Neural cell (in vitro differentiated cells): Measurements from ENCODE around the gene PRRC2B. TPM values are rescaled to one million over a fixed set of nuclear protein-coding genes. Genes with fewer than 3 reads are reported as not detected.
A peak's percentile ranks its signal among the peaks of the same experiment; 100 is the strongest.

Experiments used
- H2AFZ ChIP-seq: fragments of 200-600, 300-800 bp; sonication (generic), shearing (Covaris generic); 2 replicates; pipeline ENCODE4 v1.6.0; 2014; ENCODE audit warnings: low read depth, mild to moderate bottlenecking, antibody characterized with exemption, low read length, moderate library complexity
- H3F3A ChIP-seq: fragments of 200-600 bp; shearing (Covaris generic); 2 replicates; pipeline ENCODE4 v1.6.1; 2016; ENCODE audit warnings: mild to moderate bottlenecking, moderate library complexity, mixed read lengths, antibody characterized with exemption, low read length; ENCODE audit not compliant: insufficient read depth, poor library complexity, severe bottlenecking
- H3K27ac ChIP-seq: fragments of 200-600, 300-800 bp; sonication (generic), shearing (Covaris generic); 2 replicates; pipeline ENCODE4 v1.5.1; 2014; ENCODE audit warnings: mild to moderate bottlenecking, low read length, moderate library complexity
- H3K27me3 ChIP-seq: fragments of 300-800, 200-600 bp; sonication (generic), shearing (Covaris generic); 2 replicates; pipeline ENCODE4 v1.6.0; 2014; ENCODE audit warnings: mild to moderate bottlenecking, low read depth, low read length, moderate library complexity; ENCODE audit not compliant: insufficient read depth
- H3K36me3 ChIP-seq: fragments of 300-800, 200-600 bp; sonication (generic), shearing (Covaris generic); 2 replicates; pipeline ENCODE4 v1.5.1; 2014; ENCODE audit warnings: mild to moderate bottlenecking, antibody characterized with exemption, low read length, moderate library complexity; ENCODE audit not compliant: insufficient read depth
- H3K4me2 ChIP-seq: fragments of 300-800, 200-600 bp; sonication (generic), shearing (Covaris generic); 2 replicates; pipeline ENCODE4 v1.6.0; 2014; ENCODE audit warnings: mild to moderate bottlenecking, low read length
- H3K4me3 ChIP-seq: fragments of 300-800, 200-600 bp; sonication (generic), shearing (Covaris generic); 2 replicates; pipeline ENCODE4 v1.5.1; 2014; ENCODE audit warnings: mild to moderate bottlenecking, low read length, moderate library complexity
- H3K79me2 ChIP-seq: fragments of 200-600 bp; shearing (Covaris generic); replicated peaks from 2 replicates; pipeline ENCODE4 v1.6.0; 2014; ENCODE audit warnings: mild to moderate bottlenecking, low read length, moderate library complexity; ENCODE audit not compliant: insufficient read depth
- H3K9ac ChIP-seq: fragments of 300-800, 200-600 bp; sonication (generic), shearing (Covaris generic); 2 replicates; pipeline ENCODE4 v1.6.1; 2016; ENCODE audit warnings: mild to moderate bottlenecking, low read length, mixed read lengths
- H3K9me2 ChIP-seq: fragments of 200-600 bp; shearing (Covaris generic); 2 replicates; pipeline ENCODE4 v1.6.1; 2016; ENCODE audit warnings: mild to moderate bottlenecking, low read length, mixed read lengths; ENCODE audit not compliant: insufficient read depth
- H3K9me3 ChIP-seq: fragments of 200-600, 300-800 bp; sonication (generic), shearing (Covaris generic); 2 replicates; pipeline ENCODE4 v1.6.1; 2016; ENCODE audit warnings: mild to moderate bottlenecking, mixed run types, low read length, moderate library complexity, mixed read lengths
- H4K20me1 ChIP-seq: fragments of 200-600 bp; shearing (Covaris generic); 2 replicates; pipeline ENCODE4 v1.6.1; 2016; ENCODE audit warnings: mild to moderate bottlenecking, mixed run types; ENCODE audit not compliant: insufficient read depth
- CTCF ChIP-seq: fragments of 450-650 bp; IDR thresholded peaks from 2 replicates; pipeline ENCODE4 v1.5.1; 2014; ENCODE audit warnings: antibody characterized with exemption, mild to moderate bottlenecking, moderate library complexity; ENCODE audit not compliant: poor library complexity, severe bottlenecking
- EZH2 ChIP-seq: fragments of 200-600, 300-800 bp; shearing (Covaris generic), sonication (generic); IDR thresholded peaks from 2 replicates; pipeline ENCODE4 v1.6.1; 2014; ENCODE audit warnings: antibody characterized with exemption, low read length, borderline replicate concordance, mild to moderate bottlenecking; ENCODE audit not compliant: insufficient read depth, poor library complexity, severe bottlenecking
- MXI1 ChIP-seq: fragments of 450-650 bp; conservative IDR thresholded peaks from 2 replicates; pipeline ENCODE4 v1.6.1; 2014; ENCODE audit warnings: antibody characterized with exemption, mild to moderate bottlenecking; ENCODE audit not compliant: poor library complexity, severe bottlenecking
- POLR2AphosphoS5 ChIP-seq: IDR thresholded peaks from 2 replicates; pipeline ENCODE4 v1.6.1; 2012
- RAD21 ChIP-seq: fragments of 450-650 bp; conservative IDR thresholded peaks from 2 replicates; pipeline ENCODE4 v1.6.1; 2014; ENCODE audit warnings: antibody characterized with exemption, mild to moderate bottlenecking, moderate library complexity
- REST ChIP-seq: IDR thresholded peaks from 2 replicates; pipeline ENCODE4 v1.6.1; 2012; ENCODE audit warnings: borderline replicate concordance
- SMC3 ChIP-seq: fragments of 450-650 bp; conservative IDR thresholded peaks from 2 replicates; pipeline ENCODE4 v1.6.1; 2014; ENCODE audit warnings: antibody characterized with exemption, mild to moderate bottlenecking, moderate library complexity; ENCODE audit not compliant: poor library complexity
- TAF1 ChIP-seq: IDR thresholded peaks from 2 replicates; pipeline ENCODE4 v1.6.1; 2012; ENCODE audit warnings: low read depth
- polyA plus RNA-seq: library from polyadenylated mRNA; depleted of rRNA; stranded (reverse); fragments of >200 nt; gene quantifications from 2 replicates; pipeline ENCODE4 v1.2.3, GENCODE V29; 2014

The PRRC2B gene
- polyA plus RNA-seq, 1 donor from 2014 or later: 89.5 TPM

- H4K20me1 ChIP-seq: peaks cover 11% of the 10 kb centered on the region
- H3K4me3 ChIP-seq: no peak overlapping the region
- H3K4me2 ChIP-seq: no peak overlapping the region
- no peaks in the 10 kb centered on the region for H3K9me2 ChIP-seq
- peaks cover 5% of the 10 kb centered on the region for H3K79me2 ChIP-seq
- no peaks in the 10 kb centered on the region for H3F3A ChIP-seq
- H3K9me3 ChIP-seq: no peaks in the 10 kb centered on the region
- no peaks in the 10 kb centered on the region for H3K27me3 ChIP-seq
- H2AFZ ChIP-seq: no peak overlapping the region
- TF ChIP-seq RAD21: peak; percentile 41
- TF ChIP-seq SMC3: peak; percentile 53
- TF ChIP-seq TAF1: no peak
- TF ChIP-seq REST: no peak
- peak; percentile 46 for TF ChIP-seq CTCF
- H3K36me3 ChIP-seq: peaks cover 7% of the 10 kb centered on the region
- no peak overlapping the region for H3K27ac ChIP-seq
- H3K9ac ChIP-seq: no peak overlapping the region
Measured at GRCh38 chr9:131478421-131478868, 84.6 kb downstream of the PRRC2B start.

- Histone ChIP-seq H3K9ac (no peak overlapping the region), H3K9me2 (no peaks in the 10 kb centered on the region), H3K27ac (no peak overlapping the region), H3K27me3 (no peaks in the 10 kb centered on the region), H3K4me3 (no peak overlapping the region), H3K9me3 (no peaks in the 10 kb centered on the region), H3K79me2 (peaks cover 5% of the 10 kb centered on the region), H3F3A (no peaks in the 10 kb centered on the region), H3K36me3 (peaks cover 5% of the 10 kb centered on the region), H3K4me2 (no peak overlapping the region), H2AFZ (no peak overlapping the region), H4K20me1 (peaks cover 11% of the 10 kb centered on the region)
- no peak for TF ChIP-seq POLR2AphosphoS5
- no peak for TF ChIP-seq EZH2
- no peak for TF ChIP-seq MXI1
- TF ChIP-seq CTCF: no peak
- no peak for TF ChIP-seq SMC3
- no peak for TF ChIP-seq REST
Measured at GRCh38 chr9:131478911-131479310, 85.0 kb downstream of the PRRC2B start.
